Peyer's patch (tissue), 4 donors: ENCODE results near the gene SPATA13.

Experiments used
- CTCF ChIP-seq, 6 experiments: fragments of 450-650 bp in 4 of 6; fragments of 200-600 bp in 2 of 6; sonication (generic) in 1 of 6; IDR thresholded peaks; one replicate each; pipeline ENCODE4 v1.5.1; 2017 to 2019; ENCODE audit warnings: antibody characterized with exemption in 6 of 6, mild to moderate bottlenecking in 3 of 6, moderate library complexity in 1 of 6
- POLR2A ChIP-seq, 2 donors: fragments of 450-650 bp; IDR thresholded peaks; one replicate each; pipeline ENCODE4 v1.5.1; 2017; ENCODE audit warnings: antibody characterized with exemption in 2 of 2, mild to moderate bottlenecking in 2 of 2, moderate library complexity in 2 of 2

- TF ChIP-seq POLR2A (IDR thresholded peaks at IDR 0.05): no peak
- no peak for TF ChIP-seq CTCF (IDR thresholded peaks at IDR 0.05)
Observed at GRCh38 chr13:24162604-24163003, 2.1 kb downstream of the SPATA13 start.
